Endometrial microvascular endothelial cells (primary cell): Measurements from ENCODE around the gene TPRG1. TPM values are rescaled to one million over a fixed set of nuclear protein-coding genes. Genes with fewer than 3 reads are reported as not detected.

Experiments
- in situ Hi-C: cut with HindIII; loops from 2 replicates; pipeline ENCODE4 v1.10.0; 2017; ENCODE audit warnings: low sequenced_read_pairs, low pct_unique_long_range_greater_than_20kb; ENCODE audit errors: inconsistent ontology term
- total RNA-seq: library from RNA; depleted of rRNA; stranded (reverse); fragments of >200 nt; gene quantifications from one replicate; pipeline ENCODE4 v1.2.3, GENCODE V29; 2015; ENCODE audit errors: inconsistent ontology term

TPRG1 gene
- total RNA-seq, 1 donor from 2014 or later, result not detected

DNA sequence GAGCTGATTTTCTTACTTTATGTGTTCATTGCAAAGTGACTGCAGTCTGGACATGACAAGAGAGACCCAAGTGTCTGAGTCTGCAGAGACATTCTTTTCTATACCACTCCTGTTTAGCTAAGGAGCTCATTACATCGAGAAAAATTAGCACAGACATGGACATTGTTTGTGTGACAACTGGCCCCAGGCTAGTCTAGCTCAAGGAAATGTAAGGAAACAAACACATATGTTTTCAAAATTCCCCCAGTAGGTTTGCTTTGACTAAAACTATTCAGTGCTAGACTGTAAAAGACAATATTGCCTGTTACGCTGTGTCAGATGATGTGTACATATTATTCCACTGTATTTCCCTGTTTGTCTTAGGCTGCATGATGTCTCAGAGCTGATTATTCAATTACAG, 40.9 kb downstream of the TPRG1 start:
- in situ Hi-C loops, result no loop called here

DNA sequence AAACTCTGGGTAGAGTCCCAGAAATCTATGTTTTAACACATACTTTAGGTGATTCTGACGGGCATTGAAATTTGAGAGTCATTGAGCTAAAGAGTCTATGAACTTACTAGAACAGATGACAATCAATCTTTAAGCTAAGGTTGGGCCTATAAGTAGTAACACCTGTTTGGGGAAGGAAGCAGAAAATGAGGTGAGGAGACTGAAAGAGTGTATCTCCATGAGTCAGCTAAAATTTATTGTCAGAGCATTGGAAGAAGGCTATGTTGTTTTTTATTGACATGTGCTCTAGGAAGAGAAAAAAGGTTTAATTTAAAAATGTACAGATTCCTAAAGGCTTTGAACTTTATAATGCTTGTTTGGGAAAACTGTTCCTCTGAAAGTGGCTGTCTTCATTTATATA, 42.9 kb downstream of the TPRG1 start:
- in situ Hi-C loops, result no loop called here

DNA sequence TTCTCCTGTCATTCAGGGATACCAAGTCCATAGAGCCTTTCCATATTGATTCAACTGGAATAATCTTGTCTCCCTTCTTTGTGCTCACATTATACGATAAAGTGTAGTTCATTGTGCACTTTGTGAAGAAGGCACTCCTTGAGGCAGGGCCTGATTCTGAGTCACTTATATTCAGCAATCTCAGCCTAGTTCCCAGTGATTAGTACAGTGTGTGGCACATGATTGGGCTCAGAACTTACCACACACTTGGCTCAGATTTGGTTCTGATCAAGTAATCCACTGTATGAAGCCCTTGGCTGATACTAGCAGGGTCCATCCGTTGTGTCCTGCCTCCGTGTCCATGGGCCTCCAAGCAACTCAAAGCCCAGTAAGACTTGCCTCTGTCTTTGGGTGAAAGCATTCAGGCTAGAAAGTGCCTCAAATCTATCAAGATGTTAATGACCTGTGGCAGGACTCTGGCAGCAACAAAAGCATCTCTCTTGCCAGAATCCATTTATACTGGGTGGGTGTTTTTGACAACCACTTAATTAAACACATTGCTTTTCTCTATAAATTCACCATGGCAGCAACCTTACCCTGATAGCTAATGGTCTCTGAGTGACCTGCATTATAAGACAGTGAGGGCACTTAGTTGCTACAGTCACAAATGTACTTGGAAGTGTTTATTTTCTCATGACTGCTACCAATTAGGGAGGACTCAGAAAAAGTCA, 51.3 kb downstream of the TPRG1 start:
- in situ Hi-C loops, result no loop called here

DNA sequence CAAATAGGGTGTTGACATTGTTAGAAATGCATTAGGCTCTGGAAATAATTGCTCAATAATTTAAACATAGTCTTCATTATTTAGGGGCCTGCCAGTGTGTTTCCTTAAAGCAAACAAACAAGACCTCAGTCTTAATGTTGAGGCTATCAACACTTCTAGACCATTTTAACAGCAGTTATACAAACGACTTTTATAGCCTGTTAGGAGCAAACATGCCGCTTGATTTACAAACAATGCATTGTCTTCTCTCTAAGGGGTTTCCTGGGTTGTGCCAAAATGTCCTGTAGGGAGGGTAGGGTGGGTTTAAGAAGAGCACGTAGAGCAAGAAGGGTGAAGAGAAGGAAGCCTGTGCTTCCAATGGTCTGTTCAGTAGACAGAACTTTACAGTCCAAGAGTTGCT, 53.7 kb downstream of the TPRG1 start:
- in situ Hi-C loops, result no loop called here

DNA sequence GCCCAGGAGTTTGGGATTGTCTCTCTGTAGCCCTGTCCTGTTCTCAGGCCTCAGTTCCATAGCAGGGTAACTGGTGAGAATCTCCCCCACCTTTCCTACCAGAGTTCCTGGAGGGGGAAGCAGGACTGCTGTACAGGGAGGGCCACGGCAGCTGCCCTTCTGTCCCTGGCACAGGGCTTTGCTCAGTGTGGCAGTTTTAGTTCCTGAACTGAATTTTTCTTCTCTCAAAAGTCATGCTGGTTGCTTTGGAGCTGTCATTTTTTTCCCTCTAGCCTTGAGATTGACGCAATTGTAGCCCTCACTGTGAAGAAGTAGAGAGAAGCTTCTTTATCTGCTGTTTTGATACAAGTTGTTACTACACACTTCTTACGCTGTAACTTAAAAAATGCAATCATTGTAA, 55.5 kb downstream of the TPRG1 start:
- in situ Hi-C loops, result no loop called here

DNA sequence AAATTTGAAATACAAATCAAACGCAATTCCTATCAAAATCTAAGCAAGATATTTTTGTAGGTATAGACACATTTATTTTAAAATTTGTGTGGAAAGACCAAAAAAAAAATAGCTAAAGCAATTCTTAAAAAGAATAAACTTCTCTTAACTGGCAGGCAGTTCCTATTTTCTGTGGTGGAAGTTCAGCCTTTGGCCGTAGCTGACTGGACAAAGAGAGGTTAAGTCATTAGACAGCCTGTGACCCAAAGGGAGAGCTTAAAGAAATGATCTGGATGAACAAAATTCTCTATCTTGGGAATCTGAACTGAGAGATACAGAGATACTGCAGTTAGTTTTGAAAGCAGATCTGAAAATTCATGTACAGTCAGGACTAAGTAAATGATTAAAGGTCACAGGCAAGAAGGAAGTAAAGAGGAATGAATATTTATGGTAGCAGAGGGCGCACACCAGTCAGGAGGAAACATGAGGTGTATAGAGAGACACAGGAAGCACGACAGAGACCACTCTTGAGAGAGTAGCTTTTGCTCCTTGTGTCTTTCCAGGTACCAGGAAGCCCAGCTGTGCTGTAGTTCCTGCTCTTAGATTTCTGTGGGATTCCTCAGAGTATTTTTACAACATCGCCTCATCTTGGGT, 57.5 kb downstream of the TPRG1 start:
- in situ Hi-C loops, result no loop called here

DNA sequence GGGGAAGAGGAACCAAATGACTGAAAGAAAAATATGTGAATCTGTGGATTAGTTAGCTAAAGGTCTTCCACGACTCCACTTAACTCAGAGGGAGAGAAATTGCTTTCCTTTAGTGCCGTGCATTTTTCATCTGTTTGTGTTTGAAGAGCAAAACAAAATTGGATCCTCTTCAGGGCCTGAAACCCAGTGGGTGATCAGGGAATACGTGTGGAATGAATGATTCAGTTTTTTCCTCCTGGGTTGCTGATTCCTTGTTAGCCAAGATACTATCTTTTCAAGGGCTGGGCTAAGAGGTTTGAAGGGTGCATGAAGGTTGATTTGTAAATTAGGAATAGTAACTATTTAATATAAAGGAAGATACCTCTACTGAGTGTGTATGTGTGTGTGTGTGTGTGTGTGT, 61.0 kb downstream of the TPRG1 start:
- in situ Hi-C loops, result no loop called here

DNA sequence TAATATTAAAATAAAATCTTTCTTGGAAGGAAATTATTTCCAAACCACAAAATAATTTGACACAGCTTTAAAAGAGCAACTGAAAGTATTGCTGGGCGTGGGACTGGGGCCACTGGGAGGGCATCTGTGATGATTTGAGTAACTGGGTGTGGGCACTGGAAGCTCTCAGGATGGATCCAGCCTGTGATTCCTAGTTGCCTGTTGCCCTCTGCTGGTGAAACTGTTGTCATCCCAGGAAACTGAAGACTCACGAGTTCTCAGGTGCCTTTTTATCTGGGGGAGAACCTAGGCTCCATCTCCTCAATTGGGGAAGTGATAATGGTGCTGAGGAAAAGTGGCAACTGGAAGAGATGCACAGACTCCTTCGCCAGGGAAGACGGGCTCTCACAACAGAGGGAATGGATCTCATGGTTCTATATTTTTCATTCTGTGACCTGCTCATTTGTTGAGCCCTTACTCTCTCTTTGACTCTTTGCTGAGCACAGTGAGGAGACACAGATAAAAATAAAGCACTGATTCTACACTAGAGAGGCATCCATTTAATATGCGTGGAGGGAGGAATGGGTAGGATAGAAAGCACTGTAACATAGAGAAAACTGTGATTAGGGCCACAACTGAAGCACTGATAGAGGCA, 61.6 kb downstream of the TPRG1 start:
- in situ Hi-C loops, result no loop called here

DNA sequence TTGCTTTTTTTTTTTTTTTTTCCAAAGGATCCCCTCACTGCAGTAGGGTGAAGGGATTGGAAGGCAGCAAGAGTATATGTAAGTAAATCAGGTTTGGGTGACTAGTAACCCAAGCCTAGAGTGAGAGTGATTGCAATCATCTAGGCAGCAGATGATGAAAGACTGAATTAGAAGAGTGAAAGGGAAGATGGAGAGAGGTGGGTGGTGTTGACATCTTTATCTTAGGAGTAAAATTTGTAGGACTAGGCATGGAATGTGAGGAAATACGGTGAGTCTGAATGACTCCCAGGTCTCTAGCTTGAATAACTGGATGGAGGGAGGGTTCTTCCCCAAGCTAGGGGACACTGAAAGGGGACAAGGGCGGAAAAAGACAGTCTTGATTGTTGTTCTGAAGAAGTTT, 63.4 kb downstream of the TPRG1 start:
- in situ Hi-C loops, result no loop called here

DNA sequence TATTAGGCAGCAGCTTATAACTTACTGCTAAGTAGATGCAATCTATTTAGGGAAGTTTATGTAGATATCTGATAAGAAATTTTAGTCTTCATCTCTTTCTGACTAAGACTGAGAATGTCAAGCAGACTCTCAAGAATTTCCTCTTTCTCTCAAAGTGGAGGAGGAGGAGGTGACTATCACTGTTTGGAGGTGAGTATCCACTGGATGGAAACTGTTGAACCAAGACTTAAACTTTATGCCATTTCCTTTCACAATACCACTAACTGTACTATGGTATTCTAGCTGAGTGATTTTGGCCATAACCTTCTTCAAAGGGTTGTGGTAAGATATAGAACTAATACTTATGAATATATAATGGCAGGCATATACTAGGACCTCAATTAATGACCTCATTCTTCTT, 64.6 kb downstream of the TPRG1 start:
- in situ Hi-C loops, result no loop called here

DNA sequence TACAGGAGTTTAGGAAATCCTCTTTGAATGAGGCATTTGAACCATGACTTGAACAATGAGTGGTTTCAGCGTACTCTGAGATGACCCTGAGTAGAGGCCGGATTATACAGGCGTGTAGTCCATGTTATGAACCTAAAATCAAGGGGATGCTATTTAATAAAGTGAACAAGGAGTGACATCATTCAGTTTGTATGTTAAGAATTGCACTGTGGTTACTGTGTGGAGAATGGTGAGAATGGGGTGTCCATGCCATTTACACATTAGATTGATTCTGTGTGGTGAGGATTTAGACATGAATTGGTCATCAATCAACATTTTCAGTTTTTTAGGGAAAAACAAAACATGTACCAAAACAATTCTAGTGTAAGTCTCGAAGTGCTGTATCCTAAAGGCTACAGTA, 65.8 kb downstream of the TPRG1 start:
- in situ Hi-C loops, result no loop called here

DNA sequence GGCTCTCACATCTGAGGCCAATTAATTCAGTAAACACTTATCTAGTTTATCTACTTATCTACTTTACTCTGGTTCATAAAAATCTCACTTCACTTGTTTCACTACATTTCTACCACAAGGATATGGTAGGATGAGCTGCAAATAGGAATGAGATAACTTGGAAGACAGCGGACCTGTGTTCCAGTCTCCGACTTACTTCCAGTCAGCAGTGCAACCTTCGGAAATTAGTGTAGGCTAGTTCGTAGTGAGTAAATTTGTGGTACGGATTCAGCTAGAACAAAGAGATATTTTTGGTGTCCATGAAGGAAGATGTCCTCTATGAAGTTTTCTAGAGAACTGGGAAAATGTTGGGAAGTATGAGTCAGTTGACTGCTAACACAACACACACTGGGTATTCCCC, 66.3 kb downstream of the TPRG1 start:
- in situ Hi-C loops, result no loop called here

DNA sequence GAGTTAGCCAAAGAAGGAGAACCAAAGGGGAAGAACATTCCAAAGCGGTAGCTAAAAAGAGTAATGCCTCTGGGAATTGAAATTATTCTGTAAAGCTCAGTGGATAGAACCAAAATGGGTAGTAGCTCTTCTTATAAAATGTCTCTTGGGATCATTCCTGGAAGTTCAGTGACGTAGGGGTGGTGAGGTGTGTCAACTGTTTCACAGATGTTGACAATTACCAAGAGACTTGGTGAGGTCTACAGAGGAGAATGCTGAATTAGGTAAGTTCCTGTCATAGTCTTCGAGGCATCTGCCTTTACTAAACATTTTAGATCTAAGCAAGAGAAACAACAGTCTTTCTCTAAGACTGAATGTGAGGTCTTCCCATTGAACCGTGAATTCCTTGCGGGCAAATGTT, 67.8 kb downstream of the TPRG1 start:
- in situ Hi-C loops, result no loop called here

DNA sequence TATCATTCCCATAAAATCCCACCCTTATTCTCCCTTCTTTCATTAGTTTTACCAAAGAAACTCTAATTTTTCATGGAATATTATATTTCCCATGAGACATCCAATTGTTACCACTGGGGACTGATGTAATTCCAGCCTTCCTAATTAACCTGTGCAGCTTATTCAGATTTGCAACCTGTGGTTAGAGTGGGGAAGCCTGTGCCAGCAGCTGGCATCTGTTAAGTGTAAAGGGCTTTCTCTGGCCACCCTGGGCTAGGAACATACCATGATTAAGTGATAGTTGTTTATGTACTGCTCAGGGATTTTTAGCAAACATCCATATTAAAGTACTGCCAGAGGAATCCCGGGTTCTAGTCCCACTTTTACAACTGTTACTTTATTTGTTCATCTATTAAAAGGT, 78.2 kb downstream of the TPRG1 start:
- in situ Hi-C loops, result no loop called here

DNA sequence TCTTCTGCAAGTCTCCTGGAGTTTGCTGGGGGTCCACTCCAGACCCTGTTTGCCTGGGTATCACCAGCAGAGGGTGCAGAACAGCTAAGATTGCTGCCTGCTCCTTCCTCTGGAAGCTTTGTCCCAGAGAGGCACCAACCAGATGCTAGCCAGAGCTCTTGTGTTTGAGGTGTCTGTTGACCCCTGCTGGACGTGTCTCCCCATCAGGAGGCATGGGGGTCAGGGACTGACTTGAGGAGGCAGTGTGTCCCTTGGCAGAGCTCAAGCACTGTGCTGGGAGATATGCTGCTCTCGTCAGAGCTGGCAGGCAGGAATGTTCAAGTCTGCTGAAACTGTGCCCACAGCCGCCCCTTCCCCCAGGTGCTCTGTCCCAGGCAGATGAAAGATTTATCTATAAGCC, 86.5 kb downstream of the TPRG1 start:
- in situ Hi-C loops, result no loop called here

DNA sequence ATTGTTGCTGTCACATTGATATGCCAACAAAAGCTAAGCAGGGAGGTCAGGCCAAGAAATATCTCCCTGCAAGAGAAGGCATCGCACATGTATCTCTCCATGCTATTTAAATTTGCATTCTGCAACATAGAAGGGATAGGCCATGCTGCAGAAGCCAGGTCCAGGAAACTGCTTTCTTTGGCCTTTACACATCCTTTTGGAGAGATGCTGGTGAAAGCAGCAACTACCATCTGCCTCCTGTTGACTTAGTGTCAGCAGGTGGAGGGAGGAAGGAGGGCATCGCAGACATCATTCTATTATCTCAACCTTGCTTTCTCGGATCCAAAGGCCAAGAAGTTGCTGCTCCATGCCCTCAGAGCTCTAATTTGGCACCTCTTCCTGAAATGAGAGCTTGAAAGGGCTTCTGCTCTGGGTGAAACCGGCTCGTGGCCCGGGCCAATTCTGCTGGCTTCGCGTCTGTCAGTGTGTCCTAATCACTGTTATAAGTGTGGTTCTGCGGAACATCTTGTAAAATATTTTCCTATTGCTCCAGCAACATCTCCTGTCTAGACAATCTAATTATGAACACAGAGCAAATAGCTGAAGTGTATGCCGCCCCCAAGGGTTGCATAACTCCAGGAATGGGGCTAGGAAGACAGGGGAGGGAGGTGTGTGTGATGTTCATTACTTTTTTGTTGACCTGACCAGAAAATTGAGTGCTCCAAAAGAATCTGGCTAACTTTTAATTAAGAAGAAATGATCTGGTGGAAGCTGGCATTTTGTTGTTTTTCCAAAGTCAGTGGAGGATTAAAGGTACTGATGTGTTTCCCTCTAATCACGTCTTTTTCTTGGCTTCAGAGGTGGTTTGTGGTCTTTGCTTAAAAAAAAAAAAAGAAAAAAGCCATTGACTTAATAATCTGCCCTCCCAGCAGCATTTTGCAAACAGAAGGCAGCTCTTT, 89.1 kb downstream of the TPRG1 start:
- in situ Hi-C loops, result no loop called here

DNA sequence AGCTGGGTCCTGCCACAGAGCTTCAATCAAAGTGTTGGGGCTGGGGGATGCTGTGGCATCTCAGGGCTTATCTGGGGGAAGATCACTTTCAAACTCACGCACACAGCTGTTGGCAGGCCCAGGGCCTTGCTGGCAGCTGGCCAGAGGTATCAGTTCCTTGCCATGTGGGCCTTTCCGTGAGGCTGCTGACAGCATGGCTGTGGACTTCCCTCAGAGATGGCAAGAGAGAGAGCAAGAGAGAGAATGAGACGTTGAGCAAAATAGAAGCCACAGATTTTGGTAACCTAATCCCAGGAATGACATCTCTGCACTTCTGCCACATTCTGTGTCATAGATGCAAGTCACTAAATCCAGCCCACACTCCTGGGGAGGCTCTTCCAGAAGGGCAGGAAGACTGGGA, 91.0 kb downstream of the TPRG1 start:
- in situ Hi-C loops, result no loop called here

DNA sequence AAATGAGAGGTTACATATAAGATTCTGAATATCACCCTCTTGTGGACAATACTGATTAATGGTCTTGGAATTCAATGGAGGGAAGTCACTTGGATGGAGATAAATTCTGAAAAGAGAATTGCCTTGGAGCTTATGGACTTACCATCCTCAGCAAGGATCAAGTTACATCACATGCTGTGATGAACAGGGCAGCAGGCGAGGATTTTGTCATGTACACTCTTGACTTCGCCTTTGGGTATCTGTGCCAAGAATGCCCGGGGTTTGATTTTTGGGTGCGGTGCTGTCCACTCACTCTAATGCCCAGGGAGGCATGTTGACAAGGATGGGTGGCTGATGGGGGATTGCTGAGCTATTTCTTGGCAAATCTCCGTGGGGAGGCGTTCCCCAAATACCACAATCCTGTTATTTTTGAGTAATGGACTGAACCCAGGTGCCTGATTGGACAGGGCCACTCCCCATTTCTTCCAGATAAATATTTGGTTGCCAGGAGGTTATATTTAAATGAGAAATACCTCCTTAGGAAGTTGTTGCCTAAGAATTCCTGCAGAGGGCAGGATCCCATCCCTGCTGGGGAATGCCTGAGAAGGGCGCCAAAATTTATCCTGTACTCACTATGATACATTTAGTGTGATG, 96.3 kb downstream of the TPRG1 start:
- in situ Hi-C loops, result no loop called here

DNA sequence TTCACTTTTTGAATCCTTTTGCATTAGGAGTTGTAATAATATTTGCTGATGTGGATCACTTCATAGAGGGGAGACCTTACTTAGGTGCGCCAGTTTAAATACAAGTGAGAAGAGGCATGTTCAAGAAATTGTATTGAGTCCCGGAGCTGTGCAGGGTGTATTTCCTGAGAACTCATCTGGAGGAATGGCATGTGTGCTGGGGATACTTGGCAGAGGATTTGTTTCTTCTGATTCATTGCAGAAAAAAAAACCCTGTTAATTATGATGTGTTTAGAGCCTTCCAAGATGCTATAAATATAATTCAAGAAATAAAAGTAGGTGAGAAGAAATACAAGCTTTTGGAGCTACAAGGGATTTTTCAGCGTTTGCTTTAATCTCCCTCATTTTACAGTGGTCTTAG, 97.6 kb downstream of the TPRG1 start:
- in situ Hi-C loops, result no loop called here
